Measurements from ENCODE around the gene SLC49A3.

DNA sequence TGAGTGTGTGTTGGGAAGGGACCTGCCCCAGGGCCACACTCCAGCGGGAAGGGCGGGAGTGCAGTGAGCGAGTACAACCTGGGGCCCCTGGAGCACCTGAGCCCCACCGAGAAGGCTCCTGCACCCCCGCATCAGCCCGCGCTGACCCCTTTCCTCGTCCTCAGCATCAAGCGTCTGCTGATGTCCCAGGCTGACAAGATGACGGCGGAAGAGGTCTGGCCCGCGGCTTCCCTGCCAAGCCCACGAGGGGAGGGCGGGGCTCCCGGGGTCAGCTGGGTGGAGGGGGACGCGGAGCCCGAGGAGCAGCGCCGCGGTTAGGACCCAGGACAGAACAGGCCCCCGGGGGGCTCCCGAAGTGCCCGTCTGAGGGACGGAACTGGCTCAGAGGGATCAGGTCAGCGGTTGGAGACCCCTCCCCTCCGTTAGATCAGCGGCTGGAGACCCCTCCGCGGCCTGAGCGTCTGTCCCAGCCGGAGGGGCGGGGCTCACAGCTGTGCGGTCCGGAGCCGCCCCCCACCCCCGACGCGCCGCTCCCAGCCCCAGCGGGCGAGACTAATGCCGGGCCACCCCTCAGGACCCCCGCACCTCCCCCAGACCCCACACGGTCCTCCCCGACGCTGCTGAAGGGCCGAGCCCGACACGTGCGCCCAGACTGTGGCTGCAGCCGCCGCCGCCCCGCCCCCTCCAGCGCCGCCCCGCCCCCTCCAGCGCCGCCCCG is 7.9 kb downstream of the SLC49A3 start:
- TF ChIP-seq, protein P1, sequence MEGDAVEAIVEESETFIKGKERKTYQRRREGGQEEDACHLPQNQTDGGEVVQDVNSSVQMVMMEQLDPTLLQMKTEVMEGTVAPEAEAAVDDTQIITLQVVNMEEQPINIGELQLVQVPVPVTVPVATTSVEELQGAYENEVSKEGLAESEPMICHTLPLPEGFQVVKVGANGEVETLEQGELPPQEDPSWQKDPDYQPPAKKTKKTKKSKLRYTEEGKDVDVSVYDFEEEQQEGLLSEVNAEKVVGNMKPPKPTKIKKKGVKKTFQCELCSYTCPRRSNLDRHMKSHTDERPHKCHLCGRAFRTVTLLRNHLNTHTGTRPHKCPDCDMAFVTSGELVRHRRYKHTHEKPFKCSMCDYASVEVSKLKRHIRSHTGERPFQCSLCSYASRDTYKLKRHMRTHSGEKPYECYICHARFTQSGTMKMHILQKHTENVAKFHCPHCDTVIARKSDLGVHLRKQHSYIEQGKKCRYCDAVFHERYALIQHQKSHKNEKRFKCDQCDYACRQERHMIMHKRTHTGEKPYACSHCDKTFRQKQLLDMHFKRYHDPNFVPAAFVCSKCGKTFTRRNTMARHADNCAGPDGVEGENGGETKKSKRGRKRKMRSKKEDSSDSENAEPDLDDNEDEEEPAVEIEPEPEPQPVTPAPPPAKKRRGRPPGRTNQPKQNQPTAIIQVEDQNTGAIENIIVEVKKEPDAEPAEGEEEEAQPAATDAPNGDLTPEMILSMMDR (conservative IDR thresholded peaks at IDR 0.05; ENCODE audit: low read length) = no peak
- no peak for TF ChIP-seq EZH2phosphoT487 (IDR thresholded peaks at IDR 0.05; ENCODE audit: borderline replicate concordance, low read depth, low read length)
